Measurements from ENCODE around the gene MTCP1.

Gene MTCP1

GRCh38 chrX:155070975-155071693, at the start of gene MTCP1, which contains the start of the genes BRCC3 and CMC4:
TSS of gene MTCP1 (minus strand) at chrX:155071136. CDS start at chrX:155066010, 5,126 bp downstream.
TSS of gene BRCC3 (plus strand) at chrX:155071508. CDS start at chrX:155071528, 20 bp downstream.
TSS of gene CMC4 (minus strand) at chrX:155071136. CDS start at chrX:155064023, 7,113 bp downstream.
- peak; percentile 24 for DNase-seq (ENCODE audit: low read depth)

- DNase-seq (ENCODE audit: low read depth) = no peak
Measured at GRCh38 chrX:155115174-155115819, 44.4 kb upstream of the MTCP1 start.

GRCh38 chrX:155113097-155113496, 42.2 kb upstream of the MTCP1 start:
- no peak for DNase-seq (ENCODE audit: low read depth)

GRCh38 chrX:155112171-155112570, 41.2 kb upstream of the MTCP1 start:
- peak; percentile 2 for DNase-seq (ENCODE audit: low read depth)

- DNase-seq (ENCODE audit: low read depth) = no peak
Measured at GRCh38 chrX:155108427-155108826, 37.5 kb upstream of the MTCP1 start.

GRCh38 chrX:155105919-155106318, 35.0 kb upstream of the MTCP1 start:
- DNase-seq (ENCODE audit: low read depth) = no peak

DNA sequence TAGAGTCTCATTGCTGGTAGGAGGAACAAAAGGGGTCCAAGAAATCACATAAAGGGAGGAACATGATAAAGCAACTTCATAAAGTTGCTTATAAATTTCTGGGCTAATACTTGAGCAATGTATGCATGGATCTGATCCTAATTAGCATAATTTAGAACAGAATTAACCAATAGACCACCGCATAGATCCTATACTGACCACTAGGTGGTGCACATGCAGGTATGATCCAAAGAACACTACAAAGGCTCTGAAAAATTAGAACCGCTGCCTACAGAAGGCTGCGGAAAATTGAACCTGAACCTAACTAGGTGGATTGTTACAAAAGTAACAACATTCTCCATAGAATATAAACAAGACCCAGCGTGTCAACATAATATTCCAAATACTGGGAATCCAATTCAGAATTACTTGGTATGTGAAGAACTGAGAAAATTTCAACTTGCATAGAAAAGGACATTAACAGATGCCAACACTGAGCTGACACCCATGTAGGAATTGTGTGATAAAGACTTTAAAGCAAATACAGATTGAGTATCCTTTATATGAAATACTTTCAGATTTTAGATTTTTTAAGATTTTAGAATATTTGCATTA, 23.6 kb upstream of the MTCP1 start:
- DNase-seq (ENCODE audit: low read depth) = no peak

DNA sequence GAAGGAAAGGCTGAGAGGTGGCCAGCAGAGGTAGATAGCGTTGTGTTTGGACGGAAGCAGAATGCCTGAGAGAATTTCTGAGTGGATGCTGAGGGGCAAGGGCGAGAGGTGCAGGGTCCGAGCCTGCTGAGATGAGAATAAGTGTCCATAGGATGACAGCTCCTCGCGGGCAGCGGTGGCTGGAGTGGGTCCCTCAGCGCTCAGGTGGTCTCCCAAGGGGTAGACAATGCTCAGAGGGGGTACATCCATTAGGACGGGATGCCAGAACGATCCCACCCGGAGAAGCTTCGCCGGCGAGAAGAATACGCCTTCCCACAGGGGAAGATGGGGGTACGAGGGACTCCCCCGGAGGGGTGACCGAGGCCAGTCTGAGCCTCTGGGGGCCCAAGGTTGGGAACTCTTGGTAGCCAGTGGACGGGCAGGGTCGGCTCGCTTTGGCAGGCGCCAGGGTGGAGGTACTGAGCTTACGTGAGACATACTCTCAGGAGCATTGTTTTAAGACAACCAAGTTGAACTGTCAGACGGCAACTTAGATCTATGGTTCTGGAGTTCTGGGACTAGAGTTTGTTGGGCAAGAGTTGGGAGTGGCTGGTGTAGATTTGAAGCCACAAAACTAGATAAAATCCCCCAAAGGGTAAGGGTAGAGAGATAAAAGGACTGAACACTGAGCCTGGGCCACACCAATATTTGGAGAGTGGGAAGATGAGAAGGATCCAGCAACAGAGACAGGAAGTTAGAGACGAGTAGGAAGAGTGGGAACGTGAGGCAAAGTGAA, 16.2 kb upstream of the MTCP1 start:
- DNase-seq (ENCODE audit: low read depth) = no peak

DNA sequence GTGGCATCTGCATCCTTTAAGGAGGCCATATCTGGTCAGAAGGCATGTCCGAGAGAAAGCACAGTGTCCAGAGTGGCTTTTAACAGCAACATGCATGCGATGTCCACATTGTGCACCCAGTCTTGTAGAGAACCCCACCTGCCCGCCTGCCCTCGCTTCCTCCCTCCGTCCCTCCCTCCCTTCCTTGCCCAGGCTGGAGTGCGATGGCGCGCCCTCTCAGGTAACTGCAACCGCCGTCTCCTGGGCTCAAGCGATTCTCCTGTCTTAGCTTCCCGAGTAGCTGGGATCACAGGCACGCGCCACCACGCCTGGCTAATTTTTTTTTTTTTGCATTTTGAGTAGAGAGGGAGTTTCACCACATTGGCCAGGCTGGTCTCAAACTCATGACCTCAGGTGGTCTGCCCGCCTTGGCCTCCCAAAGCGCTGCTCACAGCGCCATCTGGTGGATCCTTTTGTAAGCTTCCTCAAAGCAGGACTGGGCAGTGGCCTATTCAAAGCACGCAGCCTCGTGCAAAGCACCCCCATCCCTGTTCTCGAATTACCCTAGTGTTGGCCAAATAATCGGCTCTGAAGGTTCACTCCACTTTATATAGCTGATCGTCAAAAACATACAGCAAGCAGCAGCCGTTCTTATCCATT, 15.4 kb upstream of the MTCP1 start:
- no peak for DNase-seq (ENCODE audit: low read depth)

DNA sequence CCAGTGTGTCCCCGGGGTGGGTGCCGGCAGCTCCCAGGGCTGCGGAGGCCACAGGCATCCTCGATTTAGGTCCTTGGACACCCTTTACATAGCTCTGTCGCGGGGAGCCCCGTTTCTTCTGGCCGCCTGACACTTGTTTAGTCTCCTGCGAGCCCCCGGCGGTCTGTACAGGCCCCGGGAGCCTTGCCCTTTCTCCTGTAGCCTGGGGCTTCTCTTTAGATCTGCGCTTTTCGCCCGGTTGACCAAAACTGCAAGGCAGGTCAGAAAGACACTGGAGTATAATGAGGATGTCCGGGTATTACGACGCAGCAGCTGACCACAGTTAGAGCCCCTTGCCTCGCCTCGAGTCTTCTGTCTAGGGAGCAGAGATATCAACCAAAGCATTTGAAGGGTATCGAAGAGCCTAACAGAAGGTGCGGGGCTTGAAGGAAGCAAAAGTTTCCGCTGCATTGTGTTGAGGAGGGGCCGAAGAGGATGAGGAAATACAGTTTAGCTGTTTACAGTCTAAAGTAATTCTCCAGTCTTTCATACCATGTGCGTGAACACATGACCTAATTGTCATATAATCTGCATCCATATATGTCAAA, 851 bp upstream of the MTCP1 start:
- DNase-seq (ENCODE audit: low read depth) = no peak

- no peak for DNase-seq (ENCODE audit: low read depth)
Measured at GRCh38 chrX:155070663-155070974, 317 bp downstream of the MTCP1 start.

DNA sequence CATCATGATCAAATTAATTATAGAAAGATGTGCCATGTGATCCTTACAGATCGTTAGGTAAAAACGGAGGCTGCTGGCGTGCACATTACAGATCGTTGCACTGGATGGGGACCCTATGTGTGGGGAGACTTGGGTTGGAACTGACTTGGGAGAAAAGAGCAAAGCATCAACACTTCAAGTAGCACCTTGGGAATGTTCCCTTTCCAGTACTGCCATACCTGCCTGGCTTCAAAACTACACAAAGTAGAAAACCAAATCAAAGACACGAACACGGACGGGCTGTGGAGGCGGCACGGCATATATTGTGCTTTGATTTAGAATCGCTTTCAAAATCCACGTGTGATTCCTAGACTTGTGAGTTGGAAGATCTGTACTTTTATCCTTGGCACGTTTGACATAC, 898 bp downstream of the MTCP1 start:
- DNase-seq (ENCODE audit: low read depth) = no peak

GRCh38 chrX:155069414-155069813, 1.5 kb downstream of the MTCP1 start:
- DNase-seq (ENCODE audit: low read depth) = no peak

GRCh38 chrX:155068165-155068564, 2.8 kb downstream of the MTCP1 start:
- peak; percentile 56 for DNase-seq (ENCODE audit: low read depth)

DNA sequence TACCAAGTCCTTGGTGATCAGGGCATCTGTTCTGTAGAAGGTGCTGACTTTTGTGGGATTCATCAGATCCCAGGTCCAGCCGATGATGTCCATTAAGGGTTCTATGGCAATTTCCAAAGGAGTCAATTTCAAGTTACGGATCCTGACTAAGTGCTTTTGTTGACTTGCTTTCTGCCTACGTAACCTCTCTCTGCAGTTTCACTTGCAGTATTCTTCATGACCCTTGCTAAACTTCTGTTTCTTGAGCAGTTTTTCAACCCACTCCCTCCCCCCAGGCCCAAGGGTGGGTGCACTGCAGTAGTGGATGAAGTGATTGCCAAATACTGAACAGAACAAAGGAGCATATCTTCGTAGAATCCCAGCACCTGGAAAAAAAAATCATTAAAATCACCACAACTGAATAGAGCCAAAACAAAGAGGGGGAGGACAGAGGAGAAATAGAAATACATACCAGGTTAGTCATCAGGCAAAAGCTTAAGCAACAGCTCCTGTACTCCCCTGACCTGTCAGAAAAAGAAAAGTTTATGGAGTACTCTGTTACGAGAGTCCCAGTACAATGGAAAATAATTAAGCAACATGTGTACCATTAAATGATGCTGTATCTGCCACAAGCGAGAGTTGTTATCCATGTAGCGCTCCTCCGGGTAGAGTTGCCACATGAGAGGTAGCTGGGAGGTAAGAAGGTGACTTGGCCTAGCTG, 5.8 kb downstream of the MTCP1 start:
- DNase-seq (ENCODE audit: low read depth) = peak; percentile 24

- no peak for DNase-seq (ENCODE audit: low read depth)
Measured at GRCh38 chrX:155061760-155062159, 9.2 kb downstream of the MTCP1 start.

- DNase-seq (ENCODE audit: low read depth) = no peak
Measured at GRCh38 chrX:155056877-155057792, 13.8 kb downstream of the MTCP1 start.

- DNase-seq (ENCODE audit: low read depth) = no peak
Measured at GRCh38 chrX:155056471-155056870, 14.5 kb downstream of the MTCP1 start.

DNA sequence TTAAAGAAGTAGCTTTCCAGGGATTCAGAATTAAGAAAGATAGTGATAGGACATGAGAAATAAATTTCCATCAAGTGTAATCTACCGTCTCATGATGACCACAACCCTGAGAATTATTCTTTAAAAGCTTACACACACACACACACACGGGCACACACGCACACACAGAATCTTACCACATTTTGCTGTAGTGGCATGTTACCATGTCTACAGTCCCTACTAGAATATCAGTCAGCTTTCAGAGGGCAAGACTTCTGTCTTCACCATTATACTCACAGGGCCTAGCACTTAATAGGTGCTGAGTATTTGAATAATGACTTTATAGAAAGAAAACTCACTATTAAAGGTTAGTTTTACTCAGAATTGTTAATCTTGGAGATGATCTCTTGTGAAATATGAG, 15.4 kb downstream of the MTCP1 start:
- no peak for DNase-seq (ENCODE audit: low read depth)

GRCh38 chrX:155054255-155054654, 16.7 kb downstream of the MTCP1 start:
- DNase-seq (ENCODE audit: low read depth) = no peak

Data from HS-5 (cell line).